Omental fat pad (tissue), 4 donors: ENCODE measurements around the gene NFXL1. TPM values are rescaled to one million over a fixed set of nuclear protein-coding genes. Genes with fewer than 3 reads are reported as not detected.

Experiments used
- ATAC-seq: fragments of 150-250 bp; one replicate; pipeline ENCODE4 v1.9.1; 2016; ENCODE audit warnings: mild to moderate bottlenecking, moderate library complexity; ENCODE audit not compliant: low FRiP score
- DNase-seq: peaks from one replicate; pipeline ENCODE4 v3.0.0-alpha.2; 2019; ENCODE audit warnings: low spot score
- CTCF ChIP-seq, 3 donors: fragments of 450-650 bp; IDR thresholded peaks; one replicate each; pipeline ENCODE4 v1.5.1; 2016 to 2017; ENCODE audit warnings: antibody characterized with exemption in 3 of 3, mild to moderate bottlenecking in 3 of 3, moderate library complexity in 2 of 3
- total RNA-seq, 4 donors: library from RNA; depleted of rRNA; stranded (reverse); fragments of >200 nt; gene quantifications; one replicate each; pipeline ENCODE4 v1.1.0, GENCODE V29; 2016

The NFXL1 gene
- total RNA-seq, 4 donors from 2014 or later: 6.3 to 14.0 (median 8.6) TPM

GRCh38 chr4:47809654-47810203 is 104.7 kb downstream of the NFXL1 start:
- TF ChIP-seq CTCF (IDR thresholded peaks at IDR 0.05): no peak
- ATAC-seq (no peak), DNase-seq (no peak)

DNA sequence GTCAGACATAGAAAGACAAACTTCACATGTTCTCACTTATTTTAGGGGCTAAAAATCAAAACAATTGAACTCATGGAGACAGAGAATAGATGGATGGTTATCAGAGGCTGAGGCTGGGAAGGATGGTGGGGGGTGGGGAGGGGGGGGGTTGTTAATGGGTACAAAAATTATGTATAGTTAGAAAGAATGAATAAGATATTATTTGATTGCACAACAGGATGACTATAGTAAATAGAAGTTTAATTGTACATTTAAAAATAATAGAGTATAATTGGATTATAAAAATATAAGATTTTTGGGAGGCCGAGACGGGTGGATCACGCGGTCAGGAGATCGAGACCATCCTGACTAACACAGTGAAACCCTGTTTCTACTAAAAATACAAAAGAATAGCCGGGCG is 109.8 kb downstream of the NFXL1 start:
- no peak for TF ChIP-seq CTCF (IDR thresholded peaks at IDR 0.05)
- no peak for DNase-seq
- no peak for ATAC-seq

GRCh38 chr4:47801481-47802002 is 112.8 kb downstream of the NFXL1 start:
- ATAC-seq (no peak), DNase-seq (no peak)
- TF ChIP-seq CTCF (IDR thresholded peaks at IDR 0.05): no peak

DNA sequence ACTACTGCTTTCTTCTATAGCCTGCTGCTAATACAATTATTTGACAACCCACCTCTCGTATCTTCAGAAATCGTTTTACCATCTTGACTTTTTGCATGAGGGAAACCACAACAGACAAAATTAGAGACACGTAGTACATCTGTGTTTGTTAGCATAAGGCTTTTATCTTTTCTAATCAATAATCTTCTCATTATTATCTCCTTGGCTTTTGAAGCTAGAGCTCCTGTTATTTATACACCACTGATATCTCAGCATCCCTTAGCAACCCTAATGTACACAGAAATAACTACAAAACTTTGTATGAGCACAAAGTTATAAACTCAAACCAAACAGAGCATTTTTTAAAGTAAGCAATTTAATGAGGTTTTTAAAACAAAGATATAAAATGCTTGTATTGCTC is 116.2 kb downstream of the NFXL1 start:
- DNase-seq: no peak
- no peak for ATAC-seq
- TF ChIP-seq CTCF (IDR thresholded peaks at IDR 0.05): no peak

Other genes starting within 250 kb of the NFXL1 start
- gene CORIN, start 76.5 kb downstream of the NFXL1 start, total RNA-seq: under 1 TPM in 2 of 4 donors, not detected in 2; 0.28 to 0.48 TPM
- 1 to 10 TPM in 3 of 4 donors, not detected in 1; 1.1 to 1.7 (median 1.4) TPM for gene CNGA1, start 102.1 kb upstream of the NFXL1 start, total RNA-seq
- gene NIPAL1, start 102.2 kb upstream of the NFXL1 start, total RNA-seq: 1 to 10 TPM in 2 of 4 donors, under 1 TPM in 1, not detected in 1; 0.50 to 6.5 (median 1.1) TPM
- gene TXK, start 219.7 kb upstream of the NFXL1 start, total RNA-seq: 1 to 10 TPM; 1.8 to 3.5 (median 2.8) TPM